GM08714 (cell line): Measurements from ENCODE around the gene ISG20L2.
"Not testable (repeated sequence)": the region's sequence is repeated elsewhere in the genome, so short reads cannot be mapped to it uniquely, and the experiment has no call there.

Source experiments
- H3K4me3 ChIP-seq: fragments of 200-500 bp; sonication (Bioruptor generic); 2 replicates; pipeline ENCODE4 v1.5.1; 2014; ENCODE audit warnings: mild to moderate bottlenecking, low read length, inconsistent platforms
- ZNF274 ChIP-seq: IDR thresholded peaks from 2 replicates; pipeline ENCODE4 v1.6.1; 2012; ENCODE audit warnings: mild to moderate bottlenecking, low read depth, low read length

Gene ISG20L2

DNA sequence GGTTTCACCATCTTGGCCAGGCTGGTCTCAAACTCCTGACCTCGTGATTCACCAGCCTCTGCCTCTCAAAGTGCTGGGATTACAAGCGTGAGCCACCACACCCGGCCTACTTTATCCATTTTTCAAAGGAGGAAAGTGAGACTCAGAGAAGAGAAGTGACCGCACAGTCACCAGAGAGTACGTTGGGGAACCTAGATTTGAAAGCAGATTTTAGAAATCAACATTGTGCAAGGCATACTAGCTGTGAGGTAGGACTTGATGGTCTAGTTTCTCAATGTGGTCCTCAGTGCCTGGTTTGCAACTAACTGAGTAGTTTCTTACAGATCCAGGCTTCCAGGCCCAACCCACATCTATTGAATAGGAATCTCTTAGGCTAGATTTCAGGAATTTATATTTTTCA lies 37.1 kb upstream of the ISG20L2 start:
- H3K4me3 ChIP-seq, result peak overlapping the region; percentile 82; the same call in 1 of the 2 replicates
- TF ChIP-seq ZNF274, result no peak

DNA sequence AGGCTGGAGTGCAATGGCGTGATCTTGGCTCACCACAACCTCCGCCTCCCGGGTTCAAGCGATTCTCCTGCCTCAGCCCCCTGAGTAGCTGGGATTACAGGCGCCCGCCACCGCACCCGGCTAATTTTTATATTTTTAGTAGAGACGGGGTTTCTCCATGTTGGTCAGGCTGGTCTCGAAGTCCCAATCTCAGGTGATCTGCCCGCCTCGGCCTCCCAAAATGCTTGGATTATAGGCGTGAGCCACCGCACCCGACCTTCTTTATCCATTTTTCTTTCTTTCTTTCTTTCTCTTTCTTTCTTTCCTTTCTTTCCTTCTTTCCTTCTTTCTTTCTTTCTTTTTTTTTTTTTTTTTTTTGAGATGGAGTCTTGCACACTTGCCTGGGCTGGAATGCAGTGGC lies 36.6 kb upstream of the ISG20L2 start:
- H3K4me3 ChIP-seq, result not testable (repeated sequence)

DNA sequence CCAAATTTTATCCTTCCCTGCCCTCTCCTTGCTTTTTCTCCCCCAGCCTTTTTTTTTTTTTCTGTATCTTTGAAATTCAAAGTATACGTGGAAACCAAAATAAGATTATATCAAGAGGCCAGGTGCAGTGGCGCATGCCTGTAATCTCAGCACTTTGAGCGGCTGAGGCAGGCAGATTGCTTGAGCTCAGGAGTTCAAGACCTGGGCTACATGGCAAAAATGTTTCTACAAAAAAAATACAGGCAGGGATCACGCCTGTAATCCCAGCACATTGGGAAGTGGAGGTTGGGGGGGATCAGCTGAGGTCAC lies 32.2 kb upstream of the ISG20L2 start:
- no peak for TF ChIP-seq ZNF274
- no peak overlapping the region for H3K4me3 ChIP-seq

DNA sequence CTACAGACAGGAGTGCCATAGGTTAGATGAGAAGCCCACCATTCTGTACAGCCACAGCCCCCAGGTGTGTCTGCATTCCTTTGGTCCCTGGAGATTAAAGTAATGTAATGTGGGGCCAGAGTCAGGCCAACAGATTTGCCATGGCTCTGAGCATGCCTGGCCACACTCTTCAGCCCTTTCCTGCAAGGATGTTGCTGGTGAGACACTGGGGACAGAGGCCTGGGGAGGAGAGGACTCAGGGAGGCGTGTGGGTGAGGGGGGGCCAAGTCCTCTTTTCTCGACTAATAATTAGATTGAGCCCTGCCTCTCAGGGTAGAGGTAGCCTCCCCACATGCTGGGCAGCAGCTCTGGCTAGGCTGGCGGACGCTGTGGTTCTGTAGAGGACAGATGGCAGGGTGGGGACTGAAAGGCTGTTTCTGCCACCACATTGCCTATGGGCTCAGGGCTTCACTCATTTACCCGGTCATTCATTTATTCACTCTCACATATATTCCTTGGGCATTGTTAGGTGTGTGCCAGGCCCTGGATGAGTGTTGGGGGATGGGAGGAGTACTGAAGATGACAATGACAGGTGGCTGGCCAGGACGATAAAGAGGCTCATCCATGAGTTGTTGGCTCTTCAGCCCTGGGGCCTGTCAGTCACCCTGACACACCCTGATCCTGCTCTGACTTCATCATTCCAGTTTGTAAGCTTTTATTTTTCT lies 31.7 kb upstream of the ISG20L2 start:
- H3K4me3 ChIP-seq, result no peak overlapping the region
- TF ChIP-seq ZNF274, result no peak

DNA sequence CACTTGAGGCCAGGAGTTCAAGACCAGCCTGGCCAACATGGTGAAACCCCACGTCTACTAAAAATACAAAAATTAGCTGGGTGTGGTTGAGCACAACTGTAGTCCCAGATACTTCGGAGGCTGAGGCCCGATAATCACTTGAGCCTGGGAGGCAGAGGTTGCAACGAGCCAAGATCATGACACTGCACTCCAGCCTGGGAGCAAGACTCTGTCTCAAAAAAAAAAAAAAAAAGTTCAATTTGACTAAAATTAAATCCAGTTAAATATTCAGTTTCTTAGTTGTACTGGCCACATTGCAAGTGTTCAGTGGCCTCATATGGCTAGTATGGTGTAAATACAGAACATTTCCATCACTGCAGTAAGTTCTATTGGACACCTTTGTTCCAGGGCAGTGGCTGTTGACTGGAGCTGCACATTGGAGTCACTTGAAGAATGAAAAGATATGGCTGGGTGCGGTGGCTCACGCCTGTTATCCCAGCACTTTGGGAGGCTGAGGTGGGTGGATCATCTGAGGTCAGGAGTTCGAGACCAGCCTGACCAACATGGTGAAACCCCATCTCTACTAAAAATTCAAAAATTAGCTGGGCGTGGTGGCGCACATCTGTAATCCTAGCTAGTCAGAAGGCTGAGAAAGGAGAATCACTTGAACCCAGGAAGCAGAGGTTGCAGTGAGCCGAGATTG lies 29.1 kb upstream of the ISG20L2 start:
- not testable (repeated sequence) for H3K4me3 ChIP-seq

DNA sequence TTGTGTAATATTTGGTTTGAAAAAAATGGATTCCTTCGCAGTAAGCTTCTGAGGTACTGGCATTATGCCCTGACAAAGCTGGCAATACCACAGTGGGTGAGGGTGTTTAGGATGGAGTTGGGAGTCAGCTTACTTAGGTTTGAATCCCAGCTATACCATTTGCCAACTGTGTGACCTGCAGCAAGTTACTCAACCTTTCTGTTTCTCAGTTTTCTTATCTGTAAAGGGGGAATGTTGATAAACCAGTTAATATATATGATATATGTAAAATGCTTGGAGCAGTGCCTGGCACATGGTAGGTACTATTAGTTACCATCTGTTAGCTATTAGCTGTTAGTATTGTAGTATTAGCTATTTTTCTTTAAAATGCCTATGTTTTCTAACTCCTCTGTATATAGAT lies 27.8 kb upstream of the ISG20L2 start:
- no peak overlapping the region for H3K4me3 ChIP-seq
- TF ChIP-seq ZNF274, result no peak

DNA sequence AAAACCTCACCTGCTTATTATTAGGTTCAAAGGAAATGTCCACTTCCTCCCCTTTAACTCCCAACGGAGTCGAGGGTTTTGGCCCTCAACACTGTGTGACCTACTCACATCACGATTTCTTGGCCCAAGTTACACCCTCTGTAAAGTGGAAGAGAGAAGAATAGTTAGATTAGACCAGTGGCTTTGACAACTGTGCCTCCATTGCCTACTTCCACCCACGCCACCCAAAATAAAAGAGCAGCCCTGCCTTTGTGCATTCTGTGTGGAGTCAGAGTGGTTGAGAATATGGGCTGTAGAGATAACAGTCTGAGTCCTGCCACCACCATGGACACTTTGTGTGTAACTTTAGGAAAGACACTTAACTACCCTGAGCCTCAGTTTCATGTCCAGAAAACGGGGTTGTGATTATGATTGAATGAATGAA lies 27.0 kb upstream of the ISG20L2 start:
- TF ChIP-seq ZNF274, result no peak

DNA sequence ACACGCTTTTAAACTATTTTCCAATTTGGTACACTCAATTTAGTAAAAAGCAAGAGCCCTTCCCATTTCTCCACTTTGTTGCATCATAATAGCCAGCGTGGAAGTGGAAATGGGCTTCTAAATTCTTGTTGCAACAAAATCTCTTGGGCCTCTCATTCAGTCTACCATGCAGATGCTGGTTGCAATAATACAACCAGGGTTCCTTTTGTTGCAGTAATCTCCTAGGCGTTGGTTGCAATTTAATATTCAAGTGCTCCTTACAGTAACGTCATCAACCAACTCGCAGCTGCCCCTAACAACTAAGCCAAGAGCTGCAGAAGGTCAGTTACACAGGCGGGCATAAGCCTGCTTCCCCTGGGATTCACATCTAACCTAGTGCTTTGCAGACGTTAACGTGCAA lies 25.7 kb upstream of the ISG20L2 start:
- H3K4me3 ChIP-seq, result no peak overlapping the region
- no peak for TF ChIP-seq ZNF274

More for the DNA sequence above, 27.0 kb upstream of the ISG20L2 start:
- no peak overlapping the region for H3K4me3 ChIP-seq

DNA sequence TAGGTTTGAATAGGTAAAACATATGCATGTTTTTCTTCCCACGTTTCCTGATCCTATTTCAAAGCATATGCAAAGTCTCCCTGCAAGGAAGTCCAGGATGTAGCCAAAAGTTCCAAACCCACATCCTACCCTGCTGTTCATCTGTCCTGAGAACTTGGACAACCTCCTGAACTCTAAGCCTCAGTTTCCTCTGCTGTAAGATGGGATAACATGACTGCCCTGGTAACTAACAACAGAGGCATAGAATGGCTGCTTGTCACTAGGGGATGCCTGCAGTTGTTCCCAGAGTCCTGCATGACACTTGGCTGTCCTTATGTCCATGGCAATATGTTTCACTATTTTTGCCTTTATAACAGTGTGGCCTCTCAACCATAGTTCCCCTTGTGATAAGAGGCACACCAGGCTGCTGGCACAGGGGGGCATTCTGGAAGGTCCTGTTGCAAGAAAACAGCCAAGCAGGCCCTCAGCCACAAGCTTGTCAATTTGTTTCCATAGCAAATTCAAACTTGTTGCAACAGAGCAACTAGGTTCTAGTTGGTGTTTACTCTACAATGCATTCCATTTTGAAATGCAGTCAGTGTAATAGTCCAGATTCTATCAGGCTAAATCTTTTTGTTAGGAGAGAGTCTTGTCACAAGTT lies 24.4 kb upstream of the ISG20L2 start:
- H3K4me3 ChIP-seq, result peak overlapping the region; percentile 78
- TF ChIP-seq ZNF274, result no peak

DNA sequence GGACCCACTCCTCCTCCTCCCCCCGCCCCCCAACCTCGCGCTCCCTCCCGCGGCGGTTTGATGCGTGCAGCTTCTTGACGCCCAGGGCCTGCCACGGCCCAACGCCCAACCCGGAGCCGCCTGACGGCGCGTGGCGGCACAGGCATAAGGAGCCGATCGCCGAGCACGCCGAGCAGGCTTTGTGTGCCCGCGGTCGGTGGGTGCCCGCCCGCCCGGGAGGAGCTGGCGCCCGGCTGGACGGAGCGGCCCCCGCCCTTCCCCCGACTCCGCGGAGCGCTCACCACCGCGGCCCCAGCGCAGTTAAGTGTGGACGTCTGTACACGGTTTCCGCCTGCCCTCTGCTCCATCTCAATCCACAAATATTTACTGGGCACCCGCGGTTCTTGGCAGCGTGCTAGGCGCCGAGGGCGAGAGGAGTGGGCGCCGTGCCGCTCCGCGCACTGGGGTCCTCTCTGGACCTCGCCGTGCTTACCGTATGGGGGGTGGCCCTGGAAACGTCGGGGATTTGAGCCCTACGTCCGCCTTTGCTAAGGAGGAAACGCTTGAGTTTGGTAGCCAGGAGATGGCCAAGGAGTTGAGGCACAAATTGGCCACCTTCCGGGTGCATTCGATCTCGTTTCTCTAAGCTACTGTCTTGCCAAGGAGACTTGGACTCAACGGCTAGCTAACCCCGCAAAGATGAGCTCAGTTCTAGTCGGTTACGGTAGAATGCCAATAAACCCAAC lies 23.4 kb upstream of the ISG20L2 start:
- H3K4me3 ChIP-seq, result peak overlapping the region; percentile 78
- no peak for TF ChIP-seq ZNF274

DNA sequence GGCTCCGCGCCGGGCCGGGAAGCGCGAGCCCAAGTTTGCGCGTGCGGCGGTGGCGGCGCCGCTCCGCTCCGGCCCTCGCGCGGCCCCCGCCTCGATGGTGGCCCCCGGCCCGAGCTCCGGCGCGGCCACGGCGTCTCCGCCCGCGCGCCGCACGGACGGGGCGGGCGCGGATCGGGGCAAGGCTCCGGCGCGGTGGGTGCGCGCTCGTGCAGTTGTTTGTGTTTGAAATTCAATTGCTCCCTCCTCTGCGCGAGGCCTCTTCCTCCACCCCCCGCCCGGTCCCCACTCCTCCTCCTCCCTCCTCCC lies 22.8 kb upstream of the ISG20L2 start, which contains the start of gene HDGF:
HDGF (minus strand) TSS at position 225 of the 306 bp plus-strand sequence. CDS start 246 bp downstream, outside the sequence.
- TF ChIP-seq ZNF274, result no peak
- peak within 1 kb of the TSS; percentile 88 for H3K4me3 ChIP-seq

DNA sequence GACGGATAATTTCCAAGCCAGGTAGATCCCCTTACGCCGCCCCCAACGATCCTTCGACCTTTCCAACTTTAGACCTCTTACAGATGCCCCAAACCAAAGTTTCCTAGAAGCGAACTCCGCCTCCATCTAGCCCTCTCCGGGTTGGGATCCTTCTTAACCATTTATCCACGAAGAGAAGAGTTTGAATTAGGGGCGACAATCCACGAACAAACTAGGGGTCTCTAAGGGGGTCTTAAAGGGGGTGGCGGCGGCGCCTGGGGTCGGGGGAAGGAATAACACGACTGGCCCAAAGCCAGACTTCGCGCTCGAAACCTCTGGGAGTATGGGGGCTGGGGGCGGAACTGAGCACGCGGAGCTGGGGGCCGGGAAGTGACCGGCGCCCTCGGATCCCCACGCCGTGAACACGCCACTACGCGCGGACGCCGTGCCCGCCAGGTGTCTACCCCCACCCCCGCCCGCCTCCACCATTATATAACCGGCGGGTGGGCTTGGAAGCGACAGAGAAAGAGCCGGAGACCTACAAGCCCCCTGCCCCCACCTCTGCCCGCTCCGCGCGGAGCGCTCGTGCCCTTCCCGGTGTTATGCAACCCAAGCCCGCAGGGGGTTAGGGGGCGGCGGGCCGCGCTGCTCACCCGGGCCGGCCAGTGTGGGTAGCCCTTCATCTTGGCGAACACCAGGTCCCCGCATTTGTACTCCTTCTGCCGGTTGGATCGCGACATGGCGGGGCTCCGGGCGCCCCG lies 22.3 kb upstream of the ISG20L2 start:
- TF ChIP-seq ZNF274, result no peak
- peak overlapping the region; percentile 88 for H3K4me3 ChIP-seq

DNA sequence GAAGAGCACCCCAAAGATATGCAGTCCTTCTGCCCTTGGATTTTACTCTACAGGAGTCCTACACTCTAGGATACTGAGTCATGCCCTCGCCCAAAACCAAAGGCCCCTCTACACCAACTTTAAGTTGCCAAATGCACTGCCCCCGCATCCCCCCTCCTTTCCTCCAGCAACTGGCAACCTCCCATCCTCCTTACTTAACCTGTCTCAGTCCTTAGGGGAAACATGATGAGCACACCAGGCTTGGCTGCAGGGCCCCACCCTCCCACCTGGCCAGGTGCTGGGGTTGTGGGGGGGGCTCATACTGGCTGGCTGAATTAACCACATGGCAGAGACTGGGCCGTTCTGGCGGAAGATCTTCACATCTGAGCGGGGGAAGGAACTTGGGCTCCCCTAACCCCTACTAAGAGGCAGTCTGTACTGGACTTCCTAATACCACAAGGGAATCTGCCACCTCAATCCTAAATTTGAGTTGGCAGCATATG lies 21.7 kb upstream of the ISG20L2 start:
- H3K4me3 ChIP-seq, result peak overlapping the region; percentile 88
- TF ChIP-seq ZNF274, result no peak

DNA sequence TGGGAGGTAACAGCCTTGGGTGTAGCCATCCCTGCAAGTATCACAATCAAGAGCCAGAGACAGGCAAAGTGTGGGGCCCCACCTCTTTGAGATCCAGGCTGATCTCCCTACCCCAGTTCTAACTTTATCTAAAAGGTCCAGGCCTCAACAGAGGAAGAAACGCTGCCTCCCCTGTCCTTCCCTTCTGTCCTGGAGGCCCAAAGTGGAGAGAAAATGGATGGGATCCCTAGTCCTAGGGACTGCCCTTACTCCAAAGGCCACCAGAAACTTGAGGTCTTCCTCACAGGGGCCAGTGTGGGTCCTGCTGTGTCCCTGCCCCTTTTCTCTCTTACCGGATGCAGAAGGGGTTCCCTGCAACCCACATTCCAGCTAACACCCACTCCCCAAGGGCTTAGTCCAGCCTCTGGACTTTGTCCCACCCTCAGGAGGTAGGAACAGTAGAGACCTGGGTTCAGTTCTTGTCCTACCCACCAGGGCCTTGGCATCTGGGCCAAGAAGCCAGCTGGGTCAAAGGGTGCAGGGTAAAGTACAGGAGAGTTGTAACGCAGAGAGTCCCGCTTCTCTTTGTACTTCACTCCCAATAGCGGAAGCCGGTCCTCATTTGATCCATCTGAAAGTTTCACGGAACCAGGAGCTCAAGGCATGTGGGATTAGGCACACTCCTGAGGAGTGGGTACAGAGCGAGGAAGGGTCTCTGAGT lies 21.0 kb upstream of the ISG20L2 start:
- peak overlapping the region; percentile 88 for H3K4me3 ChIP-seq
- TF ChIP-seq ZNF274, result no peak
